Endothelial cell of coronary artery (primary cell): ENCODE results near the gene PTGFR. TPM values are rescaled to one million over a fixed set of nuclear protein-coding genes. Genes with fewer than 3 reads are reported as not detected.

Source experiments
- total RNA-seq: library from RNA; depleted of rRNA; stranded (reverse); fragments of >200 nt; gene quantifications from 2 replicates; pipeline ENCODE4 v1.2.3, GENCODE V29; 2014

PTGFR gene
- total RNA-seq: 0.19 and 0.72 TPM in 2 replicates

GRCh38 chr1:78490861-78491450, at the start of gene PTGFR:
Gene PTGFR, plus strand, starts transcription at chr1:78490974. Its CDS starts 1,770 bp downstream, at chr1:78492744.

Other genes starting within 250 kb of the PTGFR start
- gene IFI44L, start 129.5 kb downstream of the PTGFR start, total RNA-seq: 1.2 and 4.5 TPM in 2 replicates
- 11.1 and 18.2 TPM in 2 replicates for gene IFI44, start 158.9 kb downstream of the PTGFR start, total RNA-seq